ENCODE results near the gene CHTF18. TPM values are rescaled to one million over a fixed set of nuclear protein-coding genes. Genes with fewer than 3 reads are reported as not detected.

Gene CHTF18
- total RNA-seq, 2 experiments from 2014 or later, result 30.7 to 31.1 TPM

DNA sequence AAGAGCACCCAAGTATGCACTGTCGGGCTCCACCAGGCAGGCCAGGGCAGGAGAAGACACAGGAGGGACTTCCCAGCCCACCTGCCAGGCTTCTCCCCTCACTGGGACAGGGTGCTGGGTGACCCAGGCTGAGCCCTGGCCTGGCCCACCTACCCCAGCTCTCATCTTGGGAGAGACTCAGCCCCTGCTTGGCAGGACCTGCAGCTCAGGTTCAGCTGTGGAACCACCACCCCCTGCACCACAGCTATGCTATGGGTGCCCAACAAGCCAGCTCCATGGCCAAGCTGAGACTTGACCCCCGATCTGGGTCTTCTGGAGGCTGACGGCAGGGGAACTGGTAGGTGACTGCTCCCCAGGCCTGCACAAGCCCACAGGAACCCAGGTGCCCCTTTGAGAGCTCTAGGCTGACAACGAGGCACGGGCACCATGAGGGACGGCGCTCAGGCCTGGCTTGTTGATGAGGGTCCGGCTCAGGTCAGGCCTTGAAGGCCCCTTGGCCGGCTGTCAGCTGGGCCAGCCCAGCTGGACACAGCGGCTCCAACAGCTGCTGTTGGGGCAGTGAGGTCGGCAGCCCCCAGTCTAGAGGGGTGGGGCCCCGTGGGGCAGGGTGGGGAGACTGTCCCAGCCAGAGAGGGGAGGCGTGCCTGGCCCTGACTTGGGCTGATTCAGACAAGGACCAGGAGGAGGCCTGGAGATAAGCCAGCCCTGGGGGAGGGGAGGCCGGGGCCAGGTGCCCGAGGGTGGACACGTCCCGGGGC, 4.8 kb upstream of the CHTF18 start:
- no peak overlapping the region for H3K4me3 Mint-ChIP-seq
- TF ChIP-seq, protein P1, sequence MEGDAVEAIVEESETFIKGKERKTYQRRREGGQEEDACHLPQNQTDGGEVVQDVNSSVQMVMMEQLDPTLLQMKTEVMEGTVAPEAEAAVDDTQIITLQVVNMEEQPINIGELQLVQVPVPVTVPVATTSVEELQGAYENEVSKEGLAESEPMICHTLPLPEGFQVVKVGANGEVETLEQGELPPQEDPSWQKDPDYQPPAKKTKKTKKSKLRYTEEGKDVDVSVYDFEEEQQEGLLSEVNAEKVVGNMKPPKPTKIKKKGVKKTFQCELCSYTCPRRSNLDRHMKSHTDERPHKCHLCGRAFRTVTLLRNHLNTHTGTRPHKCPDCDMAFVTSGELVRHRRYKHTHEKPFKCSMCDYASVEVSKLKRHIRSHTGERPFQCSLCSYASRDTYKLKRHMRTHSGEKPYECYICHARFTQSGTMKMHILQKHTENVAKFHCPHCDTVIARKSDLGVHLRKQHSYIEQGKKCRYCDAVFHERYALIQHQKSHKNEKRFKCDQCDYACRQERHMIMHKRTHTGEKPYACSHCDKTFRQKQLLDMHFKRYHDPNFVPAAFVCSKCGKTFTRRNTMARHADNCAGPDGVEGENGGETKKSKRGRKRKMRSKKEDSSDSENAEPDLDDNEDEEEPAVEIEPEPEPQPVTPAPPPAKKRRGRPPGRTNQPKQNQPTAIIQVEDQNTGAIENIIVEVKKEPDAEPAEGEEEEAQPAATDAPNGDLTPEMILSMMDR (IDR thresholded peaks at IDR 0.05), result no peak
- ChIA-PET CTCF (no interaction called here), POLR2A (interaction anchor here (1.3 kb wide), 1 partner anchor 67 kb away, joined by 3 read pairs; no protein-coding TSS in a partner anchor)
- H3K36me3 Mint-ChIP-seq (ENCODE audit: low read depth), result peaks cover 6% of the 10 kb centered on the region
- ATAC-seq (ENCODE audit: poor library complexity) (no peak), DNase-seq (no peak)
- Histone ChIP-seq H3K4me1 (ENCODE audit: insufficient read depth, low read length) (peaks cover 22% of the 10 kb centered on the region), H3K36me3 (ENCODE audit: insufficient read depth, low read length) (peaks cover 10% of the 10 kb centered on the region), H3K27me3 (ENCODE audit: control insufficient read depth in 1 of 2, insufficient read depth in 2 of 2, low read length in 2 of 2) (no peaks in the 10 kb centered on the region), H3K9me3 (ENCODE audit: control insufficient read depth in 1 of 2, insufficient read depth in 1 of 2, low read length in 2 of 2) (no peaks in the 10 kb centered on the region), H3K4me3 (ENCODE audit: low read length) (no peak overlapping the region), H3K27ac (ENCODE audit: low read depth in 1 of 2, low read length in 2 of 2) (no peak overlapping the region)
- H3K9me3 Mint-ChIP-seq, result no peaks in the 10 kb centered on the region
- no peak overlapping the region for H3K27ac Mint-ChIP-seq
- no peaks in the 10 kb centered on the region for H3K27me3 Mint-ChIP-seq
- H3K4me1 Mint-ChIP-seq (ENCODE audit: low read depth), result no peaks in the 10 kb centered on the region
- intact Hi-C loops (cut with DNase I, micrococcal nuclease), result no loop called here

GRCh38 chr16:784431-784830, 4.0 kb upstream of the CHTF18 start:
- intact Hi-C loops (cut with DNase I, micrococcal nuclease), result no loop called here
- Mint-ChIP-seq H3K9me3 (no peaks in the 10 kb centered on the region), H3K4me3 (no peak overlapping the region), H3K4me1 (ENCODE audit: low read depth) (no peaks in the 10 kb centered on the region), H3K36me3 (ENCODE audit: low read depth) (peaks cover 6% of the 10 kb centered on the region), H3K27ac (no peak overlapping the region), H3K27me3 (no peaks in the 10 kb centered on the region)
- no peak overlapping the region for H3K4me3 ChIP-seq (ENCODE audit: low read length)
- ChIA-PET CTCF (interaction anchor here (2.2 kb wide), 1 partner anchor 72 kb away, joined by 9 read pairs; no protein-coding TSS in a partner anchor), POLR2A (interaction anchor here (1.1 kb wide), 1 partner anchor 72 kb away, joined by 4 read pairs; no protein-coding TSS in a partner anchor)
- TF ChIP-seq, protein P1 (IDR thresholded peaks at IDR 0.05), result no peak
- H3K4me1 ChIP-seq (ENCODE audit: insufficient read depth, low read length), result peaks cover 30% of the 10 kb centered on the region
- no peak overlapping the region for H3K27ac ChIP-seq (ENCODE audit: low read depth in 1 of 2, low read length in 2 of 2)
- no peak for DNase-seq
- no peaks in the 10 kb centered on the region for H3K9me3 ChIP-seq (ENCODE audit: control insufficient read depth in 1 of 2, insufficient read depth in 1 of 2, low read length in 2 of 2)
- H3K27me3 ChIP-seq (ENCODE audit: control insufficient read depth in 1 of 2, insufficient read depth in 2 of 2, low read length in 2 of 2), result no peaks in the 10 kb centered on the region
- peaks cover 10% of the 10 kb centered on the region for H3K36me3 ChIP-seq (ENCODE audit: insufficient read depth, low read length)
- no peak for ATAC-seq (ENCODE audit: poor library complexity)

DNA sequence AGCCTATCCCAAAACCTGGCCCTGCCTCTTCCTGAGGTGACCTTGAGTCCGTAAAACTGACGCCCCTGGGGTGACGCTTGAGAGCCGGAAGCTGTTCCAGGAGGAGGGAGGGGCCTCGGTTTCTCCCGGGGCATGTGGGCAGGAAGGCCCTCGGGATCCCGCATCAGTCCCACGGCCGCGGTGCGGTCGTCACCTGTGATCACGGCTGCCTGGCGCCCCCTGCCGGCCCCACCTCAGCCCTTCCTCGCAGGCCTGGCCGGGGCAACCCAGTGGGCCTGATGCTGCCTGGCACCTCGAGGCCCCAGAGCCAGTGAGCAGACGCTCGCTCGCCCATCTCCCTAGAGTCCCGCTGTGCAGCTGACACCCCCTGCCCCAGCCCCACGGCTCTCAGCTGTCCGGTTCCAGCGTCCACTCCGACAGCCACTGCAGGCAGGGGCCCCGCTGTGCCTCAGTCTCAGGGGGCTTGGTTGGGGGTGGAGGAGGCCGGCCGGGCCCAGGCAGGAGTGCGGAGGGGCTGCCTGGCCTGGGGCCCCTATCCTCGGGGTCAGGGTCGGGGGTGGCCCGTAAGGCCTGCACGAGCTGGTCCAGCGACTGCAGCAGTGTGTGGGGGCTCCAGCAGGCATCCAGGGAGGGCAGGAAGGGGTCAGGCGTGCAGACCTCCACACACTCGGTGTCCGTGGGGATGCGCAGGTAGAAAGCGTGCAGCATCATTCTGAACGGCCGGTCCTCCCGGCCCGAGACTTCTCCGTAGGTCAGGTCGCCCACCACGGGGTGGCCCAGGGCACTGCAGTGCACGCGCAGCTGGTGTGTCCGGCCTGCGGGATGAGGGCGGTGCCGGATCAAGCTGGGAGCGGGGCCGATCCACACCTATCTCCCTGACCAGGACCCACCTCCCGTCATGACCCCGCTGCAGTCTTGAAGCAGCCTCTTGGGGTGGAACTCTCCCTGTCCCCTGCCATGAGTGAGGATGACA, 2.6 kb upstream of the CHTF18 start:
- Mint-ChIP-seq H3K27ac (no peak overlapping the region), H3K4me1 (ENCODE audit: low read depth) (no peaks in the 10 kb centered on the region), H3K9me3 (no peaks in the 10 kb centered on the region), H3K27me3 (no peaks in the 10 kb centered on the region), H3K36me3 (ENCODE audit: low read depth) (peaks cover 6% of the 10 kb centered on the region), H3K4me3 (peak overlapping the region; percentile 74)
- no peaks in the 10 kb centered on the region for H3K27me3 ChIP-seq (ENCODE audit: control insufficient read depth in 1 of 2, insufficient read depth in 2 of 2, low read length in 2 of 2)
- H3K27ac ChIP-seq (ENCODE audit: low read depth in 1 of 2, low read length in 2 of 2), result no peak overlapping the region
- ChIA-PET POLR2A (interaction anchor here (1.0 to 1.6 kb wide), 3 partner anchors 58 to 90 kb away, joined by 3 to 5 read pairs (median 4); no protein-coding TSS in a partner anchor), CTCF (interaction anchor here (2.2 kb wide), 1 partner anchor 74 kb away, joined by 9 read pairs; no protein-coding TSS in a partner anchor)
- no peak for ATAC-seq (ENCODE audit: poor library complexity)
- TF ChIP-seq, protein P1 (IDR thresholded peaks at IDR 0.05), result peak; percentile 68
- peaks cover 10% of the 10 kb centered on the region for H3K36me3 ChIP-seq (ENCODE audit: insufficient read depth, low read length)
- H3K9me3 ChIP-seq (ENCODE audit: control insufficient read depth in 1 of 2, insufficient read depth in 1 of 2, low read length in 2 of 2), result no peaks in the 10 kb centered on the region
- no peak overlapping the region for H3K4me3 ChIP-seq (ENCODE audit: low read length)
- DNase-seq, result peak; percentile 51 to 86 (median 70)
- H3K4me1 ChIP-seq (ENCODE audit: insufficient read depth, low read length), result peaks cover 34% of the 10 kb centered on the region
- intact Hi-C loops (cut with DNase I, micrococcal nuclease), result loop anchor here in 1 of 2 experiments (1.0 kb wide), 1 partner anchor 75 kb away; no protein-coding TSS in a partner anchor

Measured in CD4-positive, alpha-beta T cell (primary cell).